Astrocyte (in vitro differentiated cells and primary cell): ENCODE measurements around the gene WDSUB1. TPM values are rescaled to one million over a fixed set of nuclear protein-coding genes. Genes with fewer than 3 reads are reported as not detected.

Experiments used
- DNase-seq: peaks from one replicate; pipeline ENCODE4 v3.0.0-alpha.2; 2010; ENCODE audit warnings: low read depth
- FAIRE-seq: peaks from 2 replicates; lab custom pipeline; 2011; peaks lifted over from hg19 to GRCh38; lab: Jason Lieb, UNC
- H2AFZ ChIP-seq: 2 replicates; pipeline ENCODE4 v1.6.0; 2012; ENCODE audit warnings: low read depth, low read length, inconsistent platforms
- H3K27ac ChIP-seq: 2 replicates; pipeline ENCODE4 v1.5.1; 2011; ENCODE audit warnings: low read depth, low read length, inconsistent platforms
- H3K27me3 ChIP-seq: 2 replicates; pipeline ENCODE4 v1.6.0; 2011; ENCODE audit warnings: low read length, inconsistent platforms; ENCODE audit not compliant: insufficient read depth
- H3K36me3 ChIP-seq: 2 replicates; pipeline ENCODE4 v1.5.1; 2011; ENCODE audit warnings: low read length, inconsistent platforms; ENCODE audit not compliant: insufficient read depth
- H3K4me1 ChIP-seq: 2 replicates; pipeline ENCODE4 v1.5.1; 2011; ENCODE audit warnings: low read length, inconsistent platforms; ENCODE audit not compliant: insufficient read depth
- H3K4me2 ChIP-seq: 2 replicates; pipeline ENCODE4 v1.6.0; 2012; ENCODE audit warnings: low read length, inconsistent platforms
- H3K4me3 ChIP-seq: 2 replicates; pipeline ENCODE4 v1.5.1; 2011; ENCODE audit warnings: low read depth, mild to moderate bottlenecking, low read length, inconsistent platforms; ENCODE audit not compliant: insufficient read depth
- H3K79me2 ChIP-seq: 2 replicates; pipeline ENCODE4 v1.6.0; 2012; ENCODE audit warnings: mild to moderate bottlenecking, low read length, inconsistent platforms; ENCODE audit not compliant: insufficient read depth
- H3K9ac ChIP-seq: 2 replicates; pipeline ENCODE4 v1.6.0; 2012; ENCODE audit warnings: mild to moderate bottlenecking, low read length, inconsistent platforms
- H3K9me3 ChIP-seq: 2 replicates; pipeline ENCODE4 v1.5.1; 2012; ENCODE audit warnings: low read depth, mild to moderate bottlenecking, low read length, inconsistent platforms; ENCODE audit not compliant: insufficient read depth
- H4K20me1 ChIP-seq: 2 replicates; pipeline ENCODE4 v1.6.0; 2012; ENCODE audit warnings: low read length, inconsistent platforms; ENCODE audit not compliant: insufficient read depth
- H3K27ac Mint-ChIP-seq: one replicate; pipeline ENCODE4 v1.8.0; 2021; ENCODE audit warnings: mild to moderate bottlenecking, mixed read lengths; ENCODE audit not compliant: unreplicated experiment
- H3K27me3 Mint-ChIP-seq: one replicate; pipeline ENCODE4 v1.8.0; 2021; ENCODE audit warnings: low read depth, mixed read lengths; ENCODE audit not compliant: unreplicated experiment
- H3K36me3 Mint-ChIP-seq: one replicate; pipeline ENCODE4 v1.8.0; 2021; ENCODE audit warnings: low read depth, mixed read lengths; ENCODE audit not compliant: unreplicated experiment
- H3K4me1 Mint-ChIP-seq: one replicate; pipeline ENCODE4 v1.8.0; 2021; ENCODE audit warnings: low read depth, mixed read lengths; ENCODE audit not compliant: unreplicated experiment
- H3K4me3 Mint-ChIP-seq: one replicate; pipeline ENCODE4 v1.8.0; 2021; ENCODE audit warnings: mild to moderate bottlenecking, moderate library complexity, mixed read lengths; ENCODE audit not compliant: unreplicated experiment
- H3K9me3 Mint-ChIP-seq: one replicate; pipeline ENCODE4 v1.8.0; 2021; ENCODE audit warnings: mild to moderate bottlenecking, mixed read lengths; ENCODE audit not compliant: unreplicated experiment
- EZH2 ChIP-seq: IDR thresholded peaks from 2 replicates; pipeline ENCODE4 v1.6.1; 2012; ENCODE audit warnings: mild to moderate bottlenecking, low read length, inconsistent platforms; ENCODE audit not compliant: insufficient read depth
- total RNA-seq: library from RNA; stranded (reverse); gene quantifications from 2 replicates; pipeline ENCODE4 v1.2.1, GENCODE V29; 2021
- TF ChIP-seq, protein P1 (sequence below): IDR thresholded peaks from 2 replicates; pipeline ENCODE4 v1.5.1; 2011; ENCODE audit warnings: low read depth, mild to moderate bottlenecking, inconsistent platforms, low read length, moderate library complexity; ENCODE audit not compliant: insufficient read depth

Gene WDSUB1
- total RNA-seq, 1 donor from 2014 or later, result 5.4 TPM

DNA sequence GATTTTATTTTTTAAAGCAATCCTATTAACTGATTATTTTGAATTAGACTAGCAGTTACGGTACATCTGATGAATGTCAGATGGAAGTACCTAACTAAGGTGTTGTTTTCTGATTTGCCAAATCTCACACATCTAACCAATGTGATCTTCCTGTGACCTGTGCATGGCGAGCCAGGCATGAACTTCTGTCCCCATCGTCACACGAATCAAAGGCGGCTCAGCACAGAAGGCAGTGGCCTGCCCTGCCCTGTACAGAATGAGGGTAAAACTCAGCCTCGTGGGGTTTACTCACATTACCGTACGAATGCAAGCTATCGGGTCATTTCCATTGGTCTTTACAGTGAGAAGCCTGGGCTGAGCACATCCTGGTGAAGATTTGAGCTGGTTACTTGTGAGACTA, 87.3 kb downstream of the WDSUB1 start:
- Histone ChIP-seq H3K4me2 (no peak overlapping the region), H3K27me3 (no peaks in the 10 kb centered on the region), H3K9me3 (no peaks in the 10 kb centered on the region), H3K4me1 (peaks cover 25% of the 10 kb centered on the region), H2AFZ (no peak overlapping the region), H3K36me3 (peaks cover 19% of the 10 kb centered on the region), H3K79me2 (no peaks in the 10 kb centered on the region), H3K4me3 (no peak overlapping the region), H4K20me1 (no peaks in the 10 kb centered on the region), H3K9ac (no peak overlapping the region), H3K27ac (no peak overlapping the region)
- Mint-ChIP-seq H3K4me1 (peaks cover 27% of the 10 kb centered on the region), H3K36me3 (peaks cover 25% of the 10 kb centered on the region), H3K4me3 (no peak overlapping the region), H3K9me3 (no peaks in the 10 kb centered on the region), H3K27me3 (no peaks in the 10 kb centered on the region), H3K27ac (no peak overlapping the region)
- DNase-seq, result no peak
- FAIRE-seq, result no peak
- no peak for TF ChIP-seq EZH2
- TF ChIP-seq, protein P1, sequence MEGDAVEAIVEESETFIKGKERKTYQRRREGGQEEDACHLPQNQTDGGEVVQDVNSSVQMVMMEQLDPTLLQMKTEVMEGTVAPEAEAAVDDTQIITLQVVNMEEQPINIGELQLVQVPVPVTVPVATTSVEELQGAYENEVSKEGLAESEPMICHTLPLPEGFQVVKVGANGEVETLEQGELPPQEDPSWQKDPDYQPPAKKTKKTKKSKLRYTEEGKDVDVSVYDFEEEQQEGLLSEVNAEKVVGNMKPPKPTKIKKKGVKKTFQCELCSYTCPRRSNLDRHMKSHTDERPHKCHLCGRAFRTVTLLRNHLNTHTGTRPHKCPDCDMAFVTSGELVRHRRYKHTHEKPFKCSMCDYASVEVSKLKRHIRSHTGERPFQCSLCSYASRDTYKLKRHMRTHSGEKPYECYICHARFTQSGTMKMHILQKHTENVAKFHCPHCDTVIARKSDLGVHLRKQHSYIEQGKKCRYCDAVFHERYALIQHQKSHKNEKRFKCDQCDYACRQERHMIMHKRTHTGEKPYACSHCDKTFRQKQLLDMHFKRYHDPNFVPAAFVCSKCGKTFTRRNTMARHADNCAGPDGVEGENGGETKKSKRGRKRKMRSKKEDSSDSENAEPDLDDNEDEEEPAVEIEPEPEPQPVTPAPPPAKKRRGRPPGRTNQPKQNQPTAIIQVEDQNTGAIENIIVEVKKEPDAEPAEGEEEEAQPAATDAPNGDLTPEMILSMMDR, result no peak

DNA sequence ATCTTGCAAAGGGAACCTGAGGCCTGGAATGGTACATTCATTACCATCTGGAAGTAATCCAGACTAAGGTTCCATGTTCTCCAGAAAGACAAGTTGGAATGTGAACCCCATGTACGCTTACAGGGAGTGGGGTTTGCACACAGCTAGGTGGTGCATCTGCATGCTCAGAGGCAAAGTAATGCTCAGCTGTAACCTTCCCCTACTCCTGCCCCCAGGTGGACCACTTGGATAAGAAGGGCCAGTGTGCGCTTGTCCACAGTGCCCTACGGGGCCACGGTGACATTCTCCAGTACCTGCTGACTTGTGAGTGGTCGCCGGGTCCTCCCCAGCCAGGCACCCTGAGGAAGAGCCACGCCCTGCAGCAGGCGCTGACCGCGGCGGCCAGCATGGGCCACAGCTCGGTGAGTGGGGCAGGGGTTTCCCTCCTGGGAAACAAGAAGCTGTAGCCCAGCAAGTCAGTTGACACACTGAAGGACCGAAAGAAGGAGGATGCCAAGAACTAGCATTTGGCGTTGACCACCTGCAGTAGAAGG, 90.0 kb downstream of the WDSUB1 start:
- Mint-ChIP-seq H3K27ac (no peak overlapping the region), H3K36me3 (peaks cover 32% of the 10 kb centered on the region)
- H3K36me3 ChIP-seq, result peaks cover 21% of the 10 kb centered on the region

DNA sequence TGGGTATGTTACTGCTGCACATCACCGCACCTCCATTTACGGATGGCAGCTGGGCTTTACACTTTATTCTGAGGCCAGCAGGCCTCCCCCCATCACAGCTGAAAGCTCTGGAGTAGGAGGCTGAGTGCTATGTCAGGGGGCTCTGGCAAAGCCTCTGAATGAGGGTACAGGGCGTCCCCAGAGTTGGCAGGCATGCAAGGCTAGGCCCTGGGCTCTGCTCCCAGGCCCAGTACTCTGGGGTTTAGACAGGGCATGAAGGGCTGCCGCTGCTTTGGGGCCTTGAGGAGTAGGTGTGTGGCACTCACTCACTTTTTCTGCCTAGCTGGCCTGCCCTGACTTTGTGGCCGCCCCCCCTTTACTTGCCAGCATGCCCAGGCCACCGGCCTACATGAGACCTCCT, 90.8 kb downstream of the WDSUB1 start:
- Histone ChIP-seq H2AFZ (no peak overlapping the region), H3K27me3 (no peaks in the 10 kb centered on the region), H3K4me2 (no peak overlapping the region), H3K4me1 (no peaks in the 10 kb centered on the region), H3K9me3 (no peaks in the 10 kb centered on the region), H3K4me3 (no peak overlapping the region), H3K27ac (no peak overlapping the region), H4K20me1 (peaks cover 8% of the 10 kb centered on the region), H3K79me2 (peaks cover 9% of the 10 kb centered on the region), H3K36me3 (peaks cover 24% of the 10 kb centered on the region), H3K9ac (no peak overlapping the region)
- no peak for FAIRE-seq
- H3K36me3 Mint-ChIP-seq, result peaks cover 38% of the 10 kb centered on the region
- TF ChIP-seq EZH2, result no peak
- no peaks in the 10 kb centered on the region for H3K27me3 Mint-ChIP-seq
- no peak overlapping the region for H3K4me3 Mint-ChIP-seq
- no peak overlapping the region for H3K27ac Mint-ChIP-seq
- DNase-seq, result no peak
- H3K9me3 Mint-ChIP-seq, result no peaks in the 10 kb centered on the region
- H3K4me1 Mint-ChIP-seq, result peaks cover 7% of the 10 kb centered on the region

More for the DNA sequence above, 90.0 kb downstream of the WDSUB1 start:
- FAIRE-seq (no peak), DNase-seq (no peak)
- no peak for TF ChIP-seq EZH2
- TF ChIP-seq, protein P1, result no peak
- Histone ChIP-seq H2AFZ (no peak overlapping the region), H3K4me2 (no peak overlapping the region), H3K4me3 (no peak overlapping the region), H3K79me2 (peaks cover 3% of the 10 kb centered on the region), H3K9ac (no peak overlapping the region), H3K4me1 (peaks cover 3% of the 10 kb centered on the region), H4K20me1 (peaks cover 1% of the 10 kb centered on the region), H3K9me3 (no peaks in the 10 kb centered on the region), H3K27ac (no peak overlapping the region), H3K27me3 (no peaks in the 10 kb centered on the region)
- peaks cover 15% of the 10 kb centered on the region for H3K4me1 Mint-ChIP-seq
- H3K9me3 Mint-ChIP-seq, result no peaks in the 10 kb centered on the region
- H3K27me3 Mint-ChIP-seq, result no peaks in the 10 kb centered on the region
- H3K4me3 Mint-ChIP-seq, result no peak overlapping the region
